Measurements from ENCODE around the gene EPS15.

EPS15 gene

DNA sequence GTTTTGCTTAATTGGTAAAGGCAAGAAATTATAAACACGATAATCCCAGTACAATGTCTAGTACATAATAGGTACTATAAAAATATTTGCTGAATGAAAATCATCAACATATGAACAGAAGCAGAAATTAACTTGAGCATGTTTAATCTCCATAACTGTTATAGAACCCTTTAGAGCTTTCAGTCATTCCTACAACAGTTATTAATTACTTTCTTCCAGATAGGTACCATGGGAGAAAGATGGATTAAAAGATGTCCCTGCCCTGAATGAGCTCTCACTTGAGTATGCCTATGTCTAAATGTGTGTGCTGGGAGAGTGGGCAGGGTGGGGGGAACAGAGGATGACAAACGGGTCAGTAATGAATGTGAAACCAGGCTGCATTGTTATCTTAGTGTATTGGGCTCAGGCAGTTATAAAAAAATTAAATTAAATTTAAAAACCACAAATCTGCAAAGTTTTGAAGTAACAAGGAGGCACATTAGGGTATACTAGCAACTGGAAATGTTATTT, 2.4 kb downstream of the EPS15 start:
- TF ChIP-seq, protein P1, sequence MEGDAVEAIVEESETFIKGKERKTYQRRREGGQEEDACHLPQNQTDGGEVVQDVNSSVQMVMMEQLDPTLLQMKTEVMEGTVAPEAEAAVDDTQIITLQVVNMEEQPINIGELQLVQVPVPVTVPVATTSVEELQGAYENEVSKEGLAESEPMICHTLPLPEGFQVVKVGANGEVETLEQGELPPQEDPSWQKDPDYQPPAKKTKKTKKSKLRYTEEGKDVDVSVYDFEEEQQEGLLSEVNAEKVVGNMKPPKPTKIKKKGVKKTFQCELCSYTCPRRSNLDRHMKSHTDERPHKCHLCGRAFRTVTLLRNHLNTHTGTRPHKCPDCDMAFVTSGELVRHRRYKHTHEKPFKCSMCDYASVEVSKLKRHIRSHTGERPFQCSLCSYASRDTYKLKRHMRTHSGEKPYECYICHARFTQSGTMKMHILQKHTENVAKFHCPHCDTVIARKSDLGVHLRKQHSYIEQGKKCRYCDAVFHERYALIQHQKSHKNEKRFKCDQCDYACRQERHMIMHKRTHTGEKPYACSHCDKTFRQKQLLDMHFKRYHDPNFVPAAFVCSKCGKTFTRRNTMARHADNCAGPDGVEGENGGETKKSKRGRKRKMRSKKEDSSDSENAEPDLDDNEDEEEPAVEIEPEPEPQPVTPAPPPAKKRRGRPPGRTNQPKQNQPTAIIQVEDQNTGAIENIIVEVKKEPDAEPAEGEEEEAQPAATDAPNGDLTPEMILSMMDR (conservative IDR thresholded peaks at IDR 0.05; ENCODE audit: control insufficient read depth, insufficient read depth, low read depth, low read length), result no peak
- no peak for DNase-seq (ENCODE audit: low read depth)
- H3K4me3 ChIP-seq (ENCODE audit: control insufficient read depth, low read depth, low read length), result peak overlapping the region; percentile 87

DNA sequence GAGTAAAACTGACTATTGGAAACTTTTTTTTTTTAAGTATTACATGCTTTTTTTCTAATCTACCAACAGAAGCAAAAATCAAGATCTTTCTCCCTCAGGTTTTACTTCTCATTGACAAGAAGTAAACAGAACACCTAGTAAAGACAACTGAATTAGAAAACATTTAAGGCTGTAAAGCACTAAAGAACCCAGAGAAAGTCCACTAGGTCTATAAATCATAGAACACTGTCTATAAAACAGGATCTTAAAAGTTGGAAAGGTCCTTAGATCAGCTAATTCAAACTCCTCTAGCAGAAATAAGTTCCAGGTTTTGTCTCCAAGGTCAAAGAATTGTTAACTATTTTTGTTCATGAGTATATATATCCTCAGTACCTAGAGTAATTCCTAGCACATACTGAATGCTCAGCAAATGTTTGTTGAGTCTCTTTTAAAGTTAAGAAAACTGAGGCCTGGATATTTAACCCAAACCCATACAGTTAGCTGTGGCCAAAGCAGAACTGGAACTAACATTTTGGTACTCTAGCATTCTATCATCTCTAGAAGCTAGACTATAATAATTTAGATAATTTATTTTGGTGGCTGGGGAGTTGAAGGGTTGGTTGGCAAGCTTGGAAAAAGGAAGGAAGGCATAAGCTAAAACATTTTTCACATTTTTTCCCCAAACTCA, 3.0 kb downstream of the EPS15 start:
- H3K4me3 ChIP-seq (ENCODE audit: control insufficient read depth, low read depth, low read length), result no peak overlapping the region
- TF ChIP-seq, protein P1 (conservative IDR thresholded peaks at IDR 0.05; ENCODE audit: control insufficient read depth, insufficient read depth, low read depth, low read length), result no peak
- no peak for DNase-seq (ENCODE audit: low read depth)

DNA sequence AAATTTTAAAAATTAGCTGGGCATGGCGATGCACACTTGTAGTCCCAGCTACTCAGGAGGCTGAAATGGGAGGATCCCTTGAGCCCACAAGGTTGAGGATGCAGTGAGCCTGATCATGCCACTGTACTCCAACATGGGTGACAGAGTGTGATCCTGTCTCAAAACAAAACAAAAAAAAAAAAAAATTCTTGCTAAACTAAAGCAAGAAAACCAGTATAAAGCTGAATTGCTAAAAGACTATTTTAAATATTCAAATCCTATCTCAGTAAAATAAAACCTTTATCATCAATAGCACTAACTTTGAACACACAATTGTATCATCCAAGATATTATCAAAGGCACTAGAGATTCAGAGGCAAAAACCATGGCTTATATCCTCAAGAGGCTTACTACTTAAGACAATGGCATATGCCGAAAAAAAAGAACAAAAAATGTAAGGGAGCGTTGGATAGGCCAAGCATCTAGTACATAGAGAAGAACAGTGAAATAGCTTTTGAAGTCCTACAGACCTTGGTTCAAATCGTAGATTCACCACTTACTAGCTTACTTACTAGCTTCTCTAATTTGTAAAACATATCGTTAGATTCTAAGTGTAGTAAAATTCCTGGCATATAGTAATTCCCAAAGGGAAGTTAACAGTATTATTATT, 3.6 kb downstream of the EPS15 start:
- H3K4me3 ChIP-seq (ENCODE audit: control insufficient read depth, low read depth, low read length), result no peak overlapping the region
- no peak for DNase-seq (ENCODE audit: low read depth)
- TF ChIP-seq, protein P1 (conservative IDR thresholded peaks at IDR 0.05; ENCODE audit: control insufficient read depth, insufficient read depth, low read depth, low read length), result no peak

DNA sequence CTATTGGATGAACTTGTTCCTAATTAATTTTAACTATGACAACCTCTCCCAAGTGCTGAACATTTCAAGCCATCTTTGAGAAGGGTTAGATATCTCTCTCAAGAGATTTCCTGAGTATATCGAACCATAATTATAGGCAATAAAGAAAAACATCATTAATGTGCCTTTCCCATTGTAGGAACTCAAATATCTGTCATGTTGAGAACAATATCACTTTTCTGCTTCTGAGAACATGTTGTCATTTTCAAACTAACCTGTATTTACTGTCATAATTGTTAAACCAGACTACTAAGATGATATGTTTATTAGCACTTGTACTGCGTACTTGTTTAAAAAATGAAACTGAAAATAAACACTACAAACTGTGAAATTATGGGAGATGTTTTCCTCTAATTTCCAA, 4.3 kb downstream of the EPS15 start:
- TF ChIP-seq, protein P1 (conservative IDR thresholded peaks at IDR 0.05; ENCODE audit: control insufficient read depth, insufficient read depth, low read depth, low read length), result no peak
- no peak for DNase-seq (ENCODE audit: low read depth)
- H3K4me3 ChIP-seq (ENCODE audit: control insufficient read depth, low read depth, low read length), result no peak overlapping the region

DNA sequence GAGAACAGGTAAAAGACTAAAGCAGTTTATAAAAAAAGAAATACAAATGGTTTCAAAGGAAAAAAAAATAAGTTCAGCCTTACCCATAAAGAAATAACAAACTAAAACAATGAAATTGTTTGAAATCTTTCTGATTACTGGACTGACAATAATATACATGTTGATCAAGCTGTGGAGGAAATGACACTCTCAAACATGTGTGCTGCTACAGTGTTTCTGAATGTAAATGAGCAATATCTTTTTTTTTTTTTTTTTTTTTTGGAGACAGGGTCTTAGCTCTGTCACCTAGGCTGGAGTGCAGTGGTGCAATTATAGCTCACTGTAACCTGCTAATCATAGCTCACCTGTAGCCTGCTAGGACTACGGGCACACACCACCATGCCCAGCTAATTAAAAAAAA, 6.5 kb downstream of the EPS15 start:
- TF ChIP-seq, protein P1 (conservative IDR thresholded peaks at IDR 0.05; ENCODE audit: control insufficient read depth, insufficient read depth, low read depth, low read length), result no peak
- no peak for DNase-seq (ENCODE audit: low read depth)
- no peak overlapping the region for H3K4me3 ChIP-seq (ENCODE audit: control insufficient read depth, low read depth, low read length)

DNA sequence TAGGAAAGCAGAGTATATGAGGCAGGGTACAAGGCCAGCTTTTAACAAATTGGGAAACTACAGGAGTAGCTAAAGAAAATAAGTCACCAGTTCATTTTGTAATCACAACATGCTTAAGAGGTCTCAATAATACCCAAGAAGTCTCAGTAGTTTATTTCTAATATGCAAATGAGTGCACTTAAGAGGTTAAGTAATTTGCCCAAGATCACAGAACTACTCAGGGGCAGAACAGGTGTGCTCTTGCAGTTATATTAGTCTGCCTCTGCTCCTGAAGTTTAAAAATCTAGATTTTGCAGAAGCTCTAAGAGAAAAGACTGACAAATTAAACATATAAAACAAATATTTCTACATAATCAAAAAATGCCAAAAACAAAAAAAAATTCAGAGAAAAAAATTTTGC, 6.9 kb downstream of the EPS15 start:
- TF ChIP-seq, protein P1 (conservative IDR thresholded peaks at IDR 0.05; ENCODE audit: control insufficient read depth, insufficient read depth, low read depth, low read length), result no peak
- no peak overlapping the region for H3K4me3 ChIP-seq (ENCODE audit: control insufficient read depth, low read depth, low read length)
- no peak for DNase-seq (ENCODE audit: low read depth)
